Thyroid gland (tissue), 4 donors: ENCODE data around the gene CREB3L2.
A peak's percentile ranks its signal among the peaks of the same experiment; 100 is the strongest.

Source experiments
- CTCF ChIP-seq, 6 experiments: fragments of 200-600 bp in 3 of 6; fragments of 450-650 bp in 3 of 6; sonication (generic) in 3 of 6; IDR thresholded peaks; one replicate each; pipeline ENCODE4 v1.5.1; 2016 to 2019; ENCODE audit warnings: antibody characterized with exemption in 6 of 6, mild to moderate bottlenecking in 2 of 6, inconsistent platforms in 1 of 6, moderate library complexity in 1 of 6
- POLR2A ChIP-seq, 2 donors: fragments of 450-650 bp; IDR thresholded peaks; one replicate each; pipeline ENCODE4 v1.6.1; 2017; ENCODE audit warnings: antibody characterized with exemption in 2 of 2, mild to moderate bottlenecking in 2 of 2, moderate library complexity in 1 of 2

GRCh38 chr7:137846549-137846826, 155.4 kb downstream of the CREB3L2 start:
- TF ChIP-seq POLR2A (IDR thresholded peaks at IDR 0.05) (peak in 1 of 2 donors; percentile 3), CTCF (IDR thresholded peaks at IDR 0.05) (no peak)
